HFFc6 (cell line): ENCODE measurements around the gene MTMR3. TPM values are rescaled to one million over a fixed set of nuclear protein-coding genes. Genes with fewer than 3 reads are reported as not detected.
A peak's percentile ranks its signal among the peaks of the same experiment; 100 is the strongest.

ENCODE experiments used
- DNase-seq: peaks from one replicate; pipeline ENCODE4 v3.0.0-alpha.2; 2018
- H3K27ac Mint-ChIP-seq: 2 replicates; pipeline ENCODE4 v1.8.0; 2020; ENCODE audit warnings: mild to moderate bottlenecking, mixed read lengths
- H3K27me3 Mint-ChIP-seq: 2 replicates; pipeline ENCODE4 v1.8.0; 2021; ENCODE audit warnings: mild to moderate bottlenecking, moderate library complexity, mixed read lengths; ENCODE audit not compliant: insufficient read depth
- H3K36me3 Mint-ChIP-seq: 2 replicates; pipeline ENCODE4 v1.8.0; 2021; ENCODE audit warnings: low read depth, mixed read lengths
- H3K4me1 Mint-ChIP-seq: 2 replicates; pipeline ENCODE4 v1.8.0; 2020; ENCODE audit warnings: low read depth, mixed read lengths
- H3K4me3 Mint-ChIP-seq: 2 replicates; pipeline ENCODE4 v1.8.0; 2020; ENCODE audit warnings: mild to moderate bottlenecking, moderate library complexity, mixed read lengths
- H3K9me3 Mint-ChIP-seq: 2 replicates; pipeline ENCODE4 v1.8.0; 2020; ENCODE audit warnings: mild to moderate bottlenecking, mixed read lengths
- total RNA-seq, 6 experiments: library from RNA; stranded (reverse); fragmentation: NEBNext Ultra II Directional; extraction: Animal tissue kit (Norgen Biotek cat#: 25700); gene quantifications; 2 replicates in 1 of 6; 3 replicates in 5 of 6; pipeline ENCODE4 v1.2.3, GENCODE V29; 2021
- TF ChIP-seq, protein P1 (sequence below): fragments of 200-600 bp; sonication (generic); IDR thresholded peaks from 2 replicates; pipeline ENCODE4 v1.5.0; 2021; ENCODE audit warnings: antibody characterized with exemption, mild to moderate bottlenecking

The MTMR3 gene
- total RNA-seq, 6 experiments from 2014 or later: 19.0 to 27.0 (median 21.7) TPM

DNA sequence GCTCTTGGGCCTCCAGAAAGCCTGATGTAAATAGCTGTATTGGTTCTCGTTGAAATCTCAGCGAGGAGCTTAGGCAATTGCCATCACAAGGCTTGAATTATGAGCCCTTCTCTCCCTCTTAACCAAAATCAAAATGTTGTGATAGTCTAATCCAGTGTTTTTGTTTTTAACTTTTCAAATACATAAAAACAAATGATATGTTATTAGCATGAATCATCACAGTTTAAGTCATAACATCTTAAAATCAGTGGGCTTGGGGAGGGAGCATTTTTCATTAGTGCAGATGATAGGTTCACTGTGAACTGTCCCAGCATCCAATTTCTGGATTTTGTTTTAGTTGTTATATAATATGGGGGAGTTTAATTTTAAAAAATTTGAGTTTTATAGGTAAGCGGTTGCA, 148.4 kb downstream of the MTMR3 start:
- Mint-ChIP-seq H3K4me1 (peaks cover 6% of the 10 kb centered on the region), H3K27me3 (no peaks in the 10 kb centered on the region; the same call in 1 of the 2 replicates), H3K4me3 (no peak overlapping the region), H3K36me3 (peaks cover 4% of the 10 kb centered on the region; the same call in 1 of the 2 replicates), H3K9me3 (no peaks in the 10 kb centered on the region), H3K27ac (no peak overlapping the region)
- TF ChIP-seq, protein P1, sequence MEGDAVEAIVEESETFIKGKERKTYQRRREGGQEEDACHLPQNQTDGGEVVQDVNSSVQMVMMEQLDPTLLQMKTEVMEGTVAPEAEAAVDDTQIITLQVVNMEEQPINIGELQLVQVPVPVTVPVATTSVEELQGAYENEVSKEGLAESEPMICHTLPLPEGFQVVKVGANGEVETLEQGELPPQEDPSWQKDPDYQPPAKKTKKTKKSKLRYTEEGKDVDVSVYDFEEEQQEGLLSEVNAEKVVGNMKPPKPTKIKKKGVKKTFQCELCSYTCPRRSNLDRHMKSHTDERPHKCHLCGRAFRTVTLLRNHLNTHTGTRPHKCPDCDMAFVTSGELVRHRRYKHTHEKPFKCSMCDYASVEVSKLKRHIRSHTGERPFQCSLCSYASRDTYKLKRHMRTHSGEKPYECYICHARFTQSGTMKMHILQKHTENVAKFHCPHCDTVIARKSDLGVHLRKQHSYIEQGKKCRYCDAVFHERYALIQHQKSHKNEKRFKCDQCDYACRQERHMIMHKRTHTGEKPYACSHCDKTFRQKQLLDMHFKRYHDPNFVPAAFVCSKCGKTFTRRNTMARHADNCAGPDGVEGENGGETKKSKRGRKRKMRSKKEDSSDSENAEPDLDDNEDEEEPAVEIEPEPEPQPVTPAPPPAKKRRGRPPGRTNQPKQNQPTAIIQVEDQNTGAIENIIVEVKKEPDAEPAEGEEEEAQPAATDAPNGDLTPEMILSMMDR: no peak
- no peak for DNase-seq

DNA sequence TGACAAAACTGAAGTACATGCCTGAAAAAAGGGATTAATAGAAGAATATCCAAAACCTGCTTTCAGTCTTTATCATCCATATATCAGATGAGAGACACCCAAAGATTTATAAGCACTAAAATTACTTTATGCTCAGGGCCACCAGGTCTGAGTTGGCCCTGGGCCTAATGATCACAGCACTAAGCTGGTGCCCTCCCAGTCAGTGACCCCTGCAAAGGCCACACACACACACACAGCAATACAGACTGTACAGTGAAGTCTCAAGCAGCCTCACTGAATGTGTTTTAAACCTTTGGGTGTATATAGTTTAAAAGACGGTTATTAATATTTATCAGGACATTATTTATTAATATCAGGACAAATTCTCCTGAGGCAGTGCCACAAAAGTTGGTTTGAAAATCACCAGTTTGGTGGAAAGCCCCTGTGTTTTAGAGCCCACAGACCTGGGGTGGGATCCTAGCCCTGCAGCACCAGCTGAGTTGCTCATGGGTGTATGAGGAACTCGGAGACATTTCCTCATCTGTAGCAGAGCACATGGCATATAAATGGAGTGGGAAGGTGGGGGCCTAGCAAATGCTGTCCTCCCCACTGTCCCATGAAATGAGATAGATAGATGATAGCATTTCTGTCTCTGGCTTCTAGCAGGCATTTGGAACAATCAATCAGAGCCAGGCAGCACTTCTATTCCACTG, 148.9 kb downstream of the MTMR3 start:
- H3K36me3 Mint-ChIP-seq: peaks cover 4% of the 10 kb centered on the region; the same call in 1 of the 2 replicates

DNA sequence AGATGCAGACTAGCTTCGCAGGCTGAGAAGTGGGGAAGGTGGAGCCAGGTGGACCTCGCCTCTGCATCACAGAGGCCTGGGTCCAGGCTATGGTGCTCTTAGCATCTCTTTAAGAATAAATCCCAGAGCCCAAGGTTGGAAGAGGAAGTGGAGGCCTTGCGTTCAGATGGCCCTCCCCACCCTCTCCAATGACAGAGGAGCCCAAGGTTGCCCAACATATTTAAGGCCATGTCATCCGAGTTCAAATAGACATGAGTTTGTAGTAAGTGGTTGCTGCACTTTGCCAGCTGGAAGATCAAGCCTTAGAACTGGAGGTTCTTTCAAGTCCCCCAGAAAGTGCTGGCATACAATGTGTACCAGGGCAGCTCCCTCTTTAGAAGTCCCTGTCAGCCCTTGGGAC, 150.2 kb downstream of the MTMR3 start:
- H3K36me3 Mint-ChIP-seq: no peaks in the 10 kb centered on the region
- TF ChIP-seq, protein P1: no peak
- H3K4me1 Mint-ChIP-seq: peaks cover 24% of the 10 kb centered on the region
- H3K4me3 Mint-ChIP-seq: no peak overlapping the region
- DNase-seq: no peak
- H3K9me3 Mint-ChIP-seq: no peaks in the 10 kb centered on the region
- H3K27me3 Mint-ChIP-seq: no peaks in the 10 kb centered on the region; the same call in none of the 2 replicates
- no peak overlapping the region for H3K27ac Mint-ChIP-seq

More for the DNA sequence above, 148.9 kb downstream of the MTMR3 start:
- H3K4me1 Mint-ChIP-seq: peaks cover 12% of the 10 kb centered on the region
- TF ChIP-seq, protein P1: no peak
- H3K9me3 Mint-ChIP-seq: no peaks in the 10 kb centered on the region
- DNase-seq: no peak
- H3K4me3 Mint-ChIP-seq: no peak overlapping the region
- H3K27me3 Mint-ChIP-seq: no peaks in the 10 kb centered on the region; the same call in 1 of the 2 replicates
- no peak overlapping the region for H3K27ac Mint-ChIP-seq

DNA sequence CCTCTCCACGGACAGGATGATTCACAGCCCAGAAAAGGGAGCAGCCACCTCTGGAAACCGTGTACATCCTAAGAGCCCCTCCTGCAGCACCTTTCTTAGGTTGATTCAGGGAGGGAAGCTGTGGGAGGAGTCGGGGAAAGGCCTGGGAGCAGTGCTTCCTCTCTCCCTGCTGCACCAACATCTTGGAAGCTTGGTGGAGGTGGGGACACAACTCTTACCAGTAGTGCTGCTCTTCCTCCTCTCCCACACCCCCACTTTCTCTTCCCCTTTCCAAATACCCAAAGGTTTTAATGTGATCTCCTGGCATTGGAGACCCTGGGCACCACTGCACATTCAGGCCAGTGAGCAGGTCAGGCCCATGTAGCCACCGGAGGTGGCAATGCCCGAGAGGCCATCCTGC, 150.9 kb downstream of the MTMR3 start:
- Mint-ChIP-seq H3K27me3 (peaks cover 1% of the 10 kb centered on the region), H3K36me3 (no peaks in the 10 kb centered on the region), H3K4me1 (peaks cover 31% of the 10 kb centered on the region), H3K27ac (no peak overlapping the region), H3K4me3 (no peak overlapping the region), H3K9me3 (no peaks in the 10 kb centered on the region)
- DNase-seq: no peak
- TF ChIP-seq, protein P1: no peak

DNA sequence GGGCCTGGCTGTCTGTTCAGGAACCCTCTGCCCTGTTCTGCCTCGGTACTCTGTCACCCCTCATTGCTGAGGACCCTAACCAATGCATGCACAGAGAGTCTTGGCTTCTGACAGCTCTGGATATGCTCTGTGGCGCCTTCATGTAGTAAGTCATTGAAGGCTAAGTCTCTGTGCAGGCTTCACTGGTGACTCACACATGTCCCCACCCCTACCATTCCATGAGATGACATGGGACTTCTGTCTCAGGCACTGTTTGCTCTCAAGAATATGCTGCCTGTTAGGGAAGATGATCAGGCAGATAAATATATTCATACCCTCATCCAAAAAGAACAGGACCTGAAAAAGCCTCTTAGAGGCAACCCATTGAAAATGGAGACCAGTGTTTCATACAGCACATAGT, 153.7 kb downstream of the MTMR3 start:
- Mint-ChIP-seq H3K36me3 (no peaks in the 10 kb centered on the region), H3K9me3 (no peaks in the 10 kb centered on the region), H3K4me1 (peaks cover 32% of the 10 kb centered on the region), H3K27me3 (peaks cover 2% of the 10 kb centered on the region), H3K4me3 (no peak overlapping the region), H3K27ac (0 out of 2 replicates have a peak overlapping the region, but pooled peaks have one; percentile 16)
- TF ChIP-seq, protein P1: no peak
- DNase-seq: peak; percentile 28
